Measurements from ENCODE around the gene FAM169A. TPM values are rescaled to one million over a fixed set of nuclear protein-coding genes. Genes with fewer than 3 reads are reported as not detected.
"Not testable (repeated sequence)": the region's sequence is repeated elsewhere in the genome, so short reads cannot be mapped to it uniquely, and the experiment has no call there.

FAM169A gene
- total RNA-seq, 2 donors from 2014 or later, result 1.1 to 2.2 TPM

DNA sequence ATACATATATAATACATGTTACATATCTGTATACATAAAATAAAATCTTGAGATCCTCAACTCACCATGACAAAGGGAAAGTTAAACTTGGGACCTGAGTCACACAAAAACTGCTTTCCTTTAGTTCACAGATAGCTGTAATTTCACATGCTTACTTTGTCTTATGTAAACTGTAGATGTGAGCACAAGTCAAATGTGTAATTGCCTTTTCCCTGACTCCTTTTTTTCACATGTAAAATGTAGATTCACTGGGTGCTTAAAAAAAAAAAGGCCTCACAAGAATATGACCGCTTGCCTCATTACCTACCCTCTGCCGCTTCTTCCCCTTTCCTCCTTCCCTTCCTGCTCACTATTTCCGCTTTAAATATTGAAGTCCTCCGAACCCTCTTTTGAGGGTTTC lies 21.9 kb upstream of the FAM169A start:
- TF ChIP-seq, protein P1, sequence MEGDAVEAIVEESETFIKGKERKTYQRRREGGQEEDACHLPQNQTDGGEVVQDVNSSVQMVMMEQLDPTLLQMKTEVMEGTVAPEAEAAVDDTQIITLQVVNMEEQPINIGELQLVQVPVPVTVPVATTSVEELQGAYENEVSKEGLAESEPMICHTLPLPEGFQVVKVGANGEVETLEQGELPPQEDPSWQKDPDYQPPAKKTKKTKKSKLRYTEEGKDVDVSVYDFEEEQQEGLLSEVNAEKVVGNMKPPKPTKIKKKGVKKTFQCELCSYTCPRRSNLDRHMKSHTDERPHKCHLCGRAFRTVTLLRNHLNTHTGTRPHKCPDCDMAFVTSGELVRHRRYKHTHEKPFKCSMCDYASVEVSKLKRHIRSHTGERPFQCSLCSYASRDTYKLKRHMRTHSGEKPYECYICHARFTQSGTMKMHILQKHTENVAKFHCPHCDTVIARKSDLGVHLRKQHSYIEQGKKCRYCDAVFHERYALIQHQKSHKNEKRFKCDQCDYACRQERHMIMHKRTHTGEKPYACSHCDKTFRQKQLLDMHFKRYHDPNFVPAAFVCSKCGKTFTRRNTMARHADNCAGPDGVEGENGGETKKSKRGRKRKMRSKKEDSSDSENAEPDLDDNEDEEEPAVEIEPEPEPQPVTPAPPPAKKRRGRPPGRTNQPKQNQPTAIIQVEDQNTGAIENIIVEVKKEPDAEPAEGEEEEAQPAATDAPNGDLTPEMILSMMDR (IDR thresholded peaks at IDR 0.05), result no peak
- no peak overlapping the region for H3K4me3 ChIP-seq
- no peaks in the 10 kb centered on the region for H3K27me3 ChIP-seq (replicated peaks; ENCODE audit: insufficient read depth)
- H3K27ac ChIP-seq, result no peak overlapping the region
- no peaks in the 10 kb centered on the region for H3K9me3 ChIP-seq
- ATAC-seq (ENCODE audit: insufficient number of reproducible peaks, low FRiP score, low read depth) (no peak), DNase-seq (ENCODE audit: low spot score) (no peak)
- no peaks in the 10 kb centered on the region for H3K36me3 ChIP-seq
- no peaks in the 10 kb centered on the region for H3K4me1 ChIP-seq (ENCODE audit: control insufficient read depth in 1 of 2, low read depth in 2 of 2)

DNA sequence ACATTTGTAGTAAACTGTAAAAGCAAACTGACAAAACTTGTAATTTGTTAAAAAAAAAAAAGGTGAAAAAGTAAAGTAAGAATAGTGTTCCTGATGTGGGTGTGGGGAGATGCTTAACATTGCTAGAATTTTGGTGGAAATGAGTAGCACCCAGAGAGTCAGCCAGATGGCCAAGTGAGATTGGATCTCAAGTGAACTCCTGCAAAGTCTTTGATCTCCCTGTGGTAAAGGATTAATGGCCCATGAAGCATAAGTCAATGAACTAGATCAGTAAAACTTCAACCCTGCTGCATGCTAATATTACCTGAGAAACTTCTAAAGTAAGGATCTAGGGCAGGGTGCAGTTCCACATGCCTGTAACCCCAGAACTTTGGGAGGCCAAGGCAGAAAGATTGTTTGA lies 19.0 kb upstream of the FAM169A start:
- no peaks in the 10 kb centered on the region for H3K9me3 ChIP-seq
- DNase-seq (ENCODE audit: low spot score), result no peak
- no peak for ATAC-seq (ENCODE audit: insufficient number of reproducible peaks, low FRiP score, low read depth)
- H3K27me3 ChIP-seq (replicated peaks; ENCODE audit: insufficient read depth), result no peaks in the 10 kb centered on the region
- TF ChIP-seq, protein P1 (IDR thresholded peaks at IDR 0.05), result no peak
- H3K4me3 ChIP-seq, result no peak overlapping the region
- H3K36me3 ChIP-seq, result no peaks in the 10 kb centered on the region
- no peak overlapping the region for H3K27ac ChIP-seq
- no peaks in the 10 kb centered on the region for H3K4me1 ChIP-seq (ENCODE audit: control insufficient read depth in 1 of 2, low read depth in 2 of 2)

DNA sequence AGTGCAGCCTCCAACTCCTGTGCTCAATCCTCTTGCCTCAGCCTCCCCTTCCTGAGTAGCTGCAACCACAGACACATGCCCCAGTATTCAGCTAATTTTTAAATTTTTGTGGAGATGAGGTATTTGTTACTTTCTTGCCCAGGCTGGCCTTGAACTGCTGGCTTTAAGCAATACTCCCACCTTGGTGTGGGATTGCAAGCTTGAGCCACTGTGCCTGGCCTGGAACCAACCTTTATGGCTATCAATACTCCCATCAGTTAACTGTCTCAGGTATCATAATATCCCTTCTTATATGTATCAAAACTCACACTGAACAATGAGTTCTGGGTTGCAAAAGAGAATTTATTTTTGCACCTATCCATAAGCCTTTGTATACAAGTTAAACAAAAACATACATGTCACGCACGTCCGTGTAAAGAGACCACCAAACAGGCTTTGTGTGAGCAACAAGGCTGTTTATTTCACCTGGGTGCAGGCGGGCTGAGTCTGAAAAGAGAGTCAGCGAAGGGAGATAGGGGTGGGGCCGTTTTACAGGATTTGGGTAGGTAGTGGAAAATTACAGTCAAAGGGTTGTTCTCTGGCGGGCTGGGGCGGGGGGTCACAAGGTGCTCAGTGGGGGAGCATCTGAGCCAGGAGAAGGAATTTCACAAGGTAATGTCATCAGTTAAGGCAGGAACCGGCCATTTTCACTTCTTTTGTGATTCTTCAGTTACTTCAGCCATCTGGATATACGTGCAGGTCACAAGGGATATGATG lies 16.4 kb upstream of the FAM169A start:
- H3K27ac ChIP-seq; H3K4me3 ChIP-seq; DNase-seq (ENCODE audit: low spot score); H3K9me3 ChIP-seq; H3K4me1 ChIP-seq (ENCODE audit: control insufficient read depth in 1 of 2, low read depth in 2 of 2); H3K27me3 ChIP-seq (replicated peaks; ENCODE audit: insufficient read depth); H3K36me3 ChIP-seq; ATAC-seq (ENCODE audit: insufficient number of reproducible peaks, low FRiP score, low read depth): not testable (repeated sequence)

DNA sequence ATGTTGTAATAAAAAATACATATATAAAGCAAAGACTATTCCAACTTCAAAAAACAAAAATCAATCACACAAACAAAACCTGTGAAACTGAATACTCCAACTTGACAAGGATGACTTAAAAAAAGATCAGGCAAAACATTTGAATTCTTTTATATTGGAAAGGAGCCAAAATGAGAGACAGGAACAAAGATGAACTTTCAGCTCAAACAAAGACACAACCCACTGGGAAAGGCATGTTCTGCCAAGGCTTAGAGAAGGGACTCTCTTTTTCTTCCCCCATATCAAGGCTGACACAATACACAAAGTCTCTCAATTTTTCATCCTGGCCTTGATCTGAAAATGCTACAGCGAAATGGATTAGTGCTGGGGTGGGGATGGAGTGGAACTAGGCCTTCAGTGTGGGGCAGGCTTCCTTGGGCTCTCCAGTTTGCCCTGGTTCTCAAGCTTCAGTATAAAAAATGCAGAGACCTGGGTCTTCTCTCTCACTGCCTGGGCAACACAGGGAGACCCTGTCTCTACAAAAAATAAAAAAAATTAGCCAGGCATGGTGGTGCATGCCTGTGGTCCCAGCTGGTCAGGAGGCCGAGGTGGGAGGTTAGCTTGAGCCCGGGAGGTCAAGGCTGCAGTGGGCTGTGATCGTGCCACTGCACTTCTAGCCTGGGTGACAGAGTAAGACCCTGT lies 11.6 kb upstream of the FAM169A start:
- no peak overlapping the region for H3K27ac ChIP-seq
- DNase-seq (ENCODE audit: low spot score) (no peak), ATAC-seq (ENCODE audit: insufficient number of reproducible peaks, low FRiP score, low read depth) (no peak)
- H3K4me1 ChIP-seq (ENCODE audit: control insufficient read depth in 1 of 2, low read depth in 2 of 2), result no peaks in the 10 kb centered on the region
- H3K4me3 ChIP-seq, result no peak overlapping the region
- TF ChIP-seq, protein P1 (IDR thresholded peaks at IDR 0.05), result no peak
- no peaks in the 10 kb centered on the region for H3K27me3 ChIP-seq (replicated peaks; ENCODE audit: insufficient read depth)
- no peaks in the 10 kb centered on the region for H3K36me3 ChIP-seq
- no peaks in the 10 kb centered on the region for H3K9me3 ChIP-seq

DNA sequence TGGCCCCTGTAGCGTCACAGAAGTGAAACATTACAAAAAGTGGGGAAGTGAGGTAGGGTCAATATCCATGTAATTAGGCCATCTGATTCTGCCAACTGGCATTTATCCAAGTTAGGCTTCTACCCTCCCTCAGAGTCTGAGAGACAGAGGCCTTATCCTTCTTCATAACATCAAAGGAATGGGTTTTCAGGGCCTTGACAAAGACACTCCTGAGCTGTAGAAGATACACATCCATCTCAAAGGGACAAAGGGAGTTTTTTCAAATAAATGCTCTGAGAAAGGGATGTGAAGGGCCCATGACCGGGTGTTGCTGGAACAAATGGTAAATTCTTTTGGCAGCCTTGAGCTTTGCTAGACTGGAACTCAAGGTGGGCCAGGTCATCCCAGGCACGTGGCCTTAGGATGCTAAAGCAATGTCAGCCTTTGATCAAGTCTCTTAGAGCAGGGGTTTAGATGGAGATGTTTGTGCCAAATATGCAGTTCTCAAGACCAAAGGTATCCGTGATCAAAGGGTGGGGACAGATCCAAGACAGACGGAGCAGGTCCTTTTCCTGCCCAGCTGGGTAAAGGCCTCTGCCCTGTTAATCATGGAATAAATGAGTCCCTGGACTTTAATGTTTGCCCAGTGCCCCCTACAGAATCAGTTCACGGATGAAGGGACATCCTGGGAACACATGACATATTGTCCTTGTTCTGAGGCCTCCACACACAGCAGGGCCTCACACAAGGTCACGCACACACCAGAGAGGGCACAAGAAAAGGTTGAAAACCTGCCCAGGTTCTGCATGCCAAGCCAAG lies 10.0 kb upstream of the FAM169A start:
- H3K4me3 ChIP-seq, result no peak overlapping the region
- H3K27me3 ChIP-seq (replicated peaks; ENCODE audit: insufficient read depth), result no peaks in the 10 kb centered on the region
- H3K9me3 ChIP-seq, result no peaks in the 10 kb centered on the region
- TF ChIP-seq, protein P1 (IDR thresholded peaks at IDR 0.05), result no peak
- H3K27ac ChIP-seq, result no peak overlapping the region
- ATAC-seq (ENCODE audit: insufficient number of reproducible peaks, low FRiP score, low read depth), result no peak
- H3K4me1 ChIP-seq (ENCODE audit: control insufficient read depth in 1 of 2, low read depth in 2 of 2), result no peaks in the 10 kb centered on the region
- no peaks in the 10 kb centered on the region for H3K36me3 ChIP-seq
- DNase-seq (ENCODE audit: low spot score), result no peak
